CD4-positive, alpha-beta T cell treated with Interleukin-12 subunit alpha and Interleukin-12 subunit beta, for 1 hour (primary cell): ENCODE data around the gene APBB2.
A peak's percentile ranks its signal among the peaks of the same experiment; 100 is the strongest.
"Not testable (repeated sequence)": the region's sequence is repeated elsewhere in the genome, so short reads cannot be mapped to it uniquely, and the experiment has no call there.

ENCODE experiments used
- DNase-seq: peaks from one replicate; pipeline ENCODE4 v3.0.0-alpha.2; 2020

The APBB2 gene

GRCh38 chr4:41002309-41002708 is 212.0 kb downstream of the APBB2 start:
- DNase-seq = no peak

DNA sequence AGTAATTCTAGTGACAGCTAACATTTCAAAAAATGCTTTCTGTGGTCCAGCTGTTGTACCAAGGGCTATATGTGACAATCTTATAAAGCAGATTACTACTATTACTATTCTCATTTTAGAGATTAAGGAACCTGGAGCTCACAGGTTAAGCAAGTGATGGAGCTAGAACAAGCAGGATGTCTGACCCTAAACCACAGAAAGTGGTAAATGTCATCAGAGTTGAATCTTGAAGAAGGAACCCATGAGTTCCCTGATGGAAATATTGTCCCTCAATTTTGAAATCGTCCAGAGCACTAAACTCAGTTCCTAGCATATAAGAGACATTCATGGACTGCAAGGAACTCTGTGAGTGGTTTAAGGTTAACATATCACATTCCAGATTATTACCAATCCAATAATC is 214.0 kb downstream of the APBB2 start:
- no peak for DNase-seq

DNA sequence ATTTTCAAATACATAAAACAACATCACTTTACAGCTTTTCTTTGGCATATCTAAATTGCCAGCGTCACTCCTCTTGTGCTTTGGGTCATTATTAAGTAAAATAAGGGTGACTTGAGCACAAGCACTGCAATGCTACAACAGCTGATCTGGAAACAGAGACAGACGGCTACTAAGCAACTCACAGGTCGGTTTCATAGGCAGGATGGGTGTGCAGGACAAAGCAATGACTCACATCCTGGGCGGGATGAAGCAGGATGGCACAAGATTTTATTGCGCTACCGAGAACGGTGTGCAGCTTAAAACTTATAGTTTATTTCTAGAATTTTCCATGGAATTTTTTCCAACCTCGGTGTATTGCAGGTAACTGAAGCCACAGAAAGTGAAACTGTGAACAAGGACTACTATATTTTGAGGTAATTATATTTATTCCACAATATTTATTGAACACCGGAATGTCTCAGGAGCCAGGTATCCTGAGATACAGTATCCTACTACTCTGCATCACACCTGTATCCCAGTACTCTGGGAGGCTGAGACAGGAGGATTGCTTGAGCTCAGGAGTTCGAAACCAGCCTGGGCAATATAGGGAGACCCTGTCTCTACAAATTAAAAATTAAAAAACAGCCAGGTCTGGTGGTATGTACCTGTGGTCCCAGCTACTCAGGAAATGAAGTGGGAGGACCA is 215.5 kb downstream of the APBB2 start:
- no peak for DNase-seq

DNA sequence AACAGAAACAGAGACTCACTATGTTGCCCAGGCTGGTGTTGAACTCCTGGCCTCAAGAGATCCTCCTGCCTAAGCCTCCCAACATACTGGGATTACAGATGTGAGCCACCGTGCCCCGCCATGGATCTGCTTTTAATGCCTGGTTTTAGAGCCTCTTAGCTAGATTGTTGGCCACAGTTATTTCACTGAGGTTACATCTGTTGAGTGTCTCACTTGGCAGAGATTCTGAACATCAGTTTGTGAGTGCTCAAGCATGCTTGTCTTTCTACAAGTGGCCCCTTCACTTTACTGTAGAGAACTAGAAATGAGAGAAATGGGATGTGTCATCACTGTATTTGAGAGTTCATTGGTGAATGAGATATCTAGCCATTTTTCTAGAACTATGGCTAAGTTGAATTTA is 218.5 kb downstream of the APBB2 start:
- DNase-seq = no peak

GRCh38 chr4:40994321-40994720 is 220.0 kb downstream of the APBB2 start:
- DNase-seq = not testable (repeated sequence)

- DNase-seq = not testable (repeated sequence)
These were observed 221.0 kb downstream of the APBB2 start for GRCh38 chr4:40993296-40993693.

- no peak for DNase-seq
These were observed 221.7 kb downstream of the APBB2 start for GRCh38 chr4:40992472-40993295.

GRCh38 chr4:40991908-40992307 is 222.4 kb downstream of the APBB2 start:
- DNase-seq = no peak

DNA sequence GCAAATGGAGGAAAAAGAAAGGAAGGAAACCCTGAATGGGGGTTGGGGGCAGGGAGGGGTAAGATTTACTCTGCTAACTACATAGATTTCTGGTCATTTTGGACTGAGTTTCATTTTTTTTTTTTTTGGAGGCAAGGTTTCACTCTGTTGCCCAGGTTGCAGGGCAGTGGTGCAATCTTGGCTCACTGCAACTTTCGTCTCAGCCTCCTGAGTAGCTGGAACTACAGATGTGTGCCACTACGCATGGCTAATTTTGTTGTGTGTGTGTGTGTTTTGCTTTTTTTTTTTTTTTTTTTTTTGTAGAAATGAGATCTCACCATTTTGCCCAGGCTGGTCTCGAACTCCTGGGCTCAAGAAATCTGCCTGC is 223.5 kb downstream of the APBB2 start:
- no peak for DNase-seq

GRCh38 chr4:40990236-40990898 is 224.0 kb downstream of the APBB2 start:
- no peak for DNase-seq

GRCh38 chr4:40987151-40987550 is 227.2 kb downstream of the APBB2 start:
- DNase-seq = no peak

GRCh38 chr4:40986375-40986774 is 228.0 kb downstream of the APBB2 start:
- no peak for DNase-seq

GRCh38 chr4:40984051-40984450 is 230.3 kb downstream of the APBB2 start:
- DNase-seq = no peak

DNA sequence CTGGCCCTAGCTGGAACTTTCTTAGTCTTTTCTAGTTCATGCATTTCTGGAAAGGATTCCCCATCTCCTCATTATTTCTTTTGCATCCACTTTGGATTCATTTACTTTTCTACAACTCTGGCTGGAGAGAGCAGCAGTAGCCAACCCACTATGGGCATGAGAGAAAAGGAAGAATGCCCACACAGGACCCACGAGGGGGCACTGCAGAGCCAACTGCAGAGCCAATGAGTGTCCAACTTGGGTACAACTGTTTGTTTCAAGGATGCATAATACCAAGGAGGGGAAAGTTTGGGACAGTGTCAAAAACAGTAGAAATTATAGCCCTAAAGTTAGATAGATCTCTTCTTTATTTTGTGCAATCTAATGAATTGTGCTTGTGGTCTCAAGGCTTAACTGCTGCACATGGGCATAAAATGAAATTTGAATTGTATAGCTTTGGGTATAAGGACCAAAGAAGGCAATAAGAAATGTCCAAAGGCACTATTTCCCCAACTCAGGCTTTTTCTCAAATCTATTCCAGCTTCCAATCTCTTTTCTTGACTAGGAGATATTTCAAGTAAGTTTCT is 233.9 kb downstream of the APBB2 start:
- no peak for DNase-seq

DNA sequence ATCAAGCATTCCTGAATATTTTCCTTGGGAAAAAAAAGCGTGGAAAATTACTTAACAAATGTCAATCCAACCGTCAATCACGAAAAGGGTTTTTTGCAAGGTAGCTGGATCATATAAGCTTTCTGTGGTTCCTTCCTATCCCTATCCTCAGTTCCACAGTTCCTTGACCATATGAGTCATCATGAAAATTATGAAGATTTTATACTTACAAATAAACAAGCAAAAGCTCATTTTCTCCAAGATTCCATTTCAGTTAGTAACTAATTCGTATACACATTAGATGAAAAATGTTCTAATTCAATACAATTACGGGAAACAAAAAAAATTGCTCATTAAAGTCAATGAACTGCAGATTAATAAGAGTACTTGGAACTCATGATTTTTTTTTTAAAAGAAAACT is 235.8 kb downstream of the APBB2 start:
- no peak for DNase-seq

- DNase-seq = peak; percentile 6
These were observed 238.0 kb downstream of the APBB2 start for GRCh38 chr4:40976343-40976742.

- DNase-seq = no peak
These were observed 241.6 kb downstream of the APBB2 start for GRCh38 chr4:40972722-40973121.

DNA sequence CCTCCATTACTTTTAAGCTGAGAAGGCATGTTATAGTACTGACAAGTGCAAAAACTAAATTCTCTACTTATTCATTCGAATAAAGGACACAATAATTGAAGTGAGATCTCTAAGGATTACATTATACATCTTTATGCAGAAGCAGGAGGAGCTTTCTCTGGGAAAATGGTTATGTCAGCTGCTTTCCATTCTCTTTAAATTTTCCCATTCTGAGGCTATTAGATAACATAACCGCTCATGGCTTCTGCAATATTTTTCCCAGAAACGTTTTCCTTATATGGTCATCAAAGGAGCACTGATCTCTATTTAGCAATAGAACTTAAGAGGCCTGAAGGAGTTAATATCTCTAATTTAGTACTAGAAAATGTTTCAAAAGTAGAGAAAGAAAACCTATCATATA is 243.0 kb downstream of the APBB2 start:
- no peak for DNase-seq

GRCh38 chr4:40969501-40969900 is 244.8 kb downstream of the APBB2 start:
- DNase-seq = no peak

GRCh38 chr4:40967550-40967949 is 246.8 kb downstream of the APBB2 start:
- no peak for DNase-seq

GRCh38 chr4:40966091-40966490 is 248.3 kb downstream of the APBB2 start:
- DNase-seq = no peak

GRCh38 chr4:40963897-40964478 is 250.4 kb downstream of the APBB2 start:
- DNase-seq = no peak

DNA sequence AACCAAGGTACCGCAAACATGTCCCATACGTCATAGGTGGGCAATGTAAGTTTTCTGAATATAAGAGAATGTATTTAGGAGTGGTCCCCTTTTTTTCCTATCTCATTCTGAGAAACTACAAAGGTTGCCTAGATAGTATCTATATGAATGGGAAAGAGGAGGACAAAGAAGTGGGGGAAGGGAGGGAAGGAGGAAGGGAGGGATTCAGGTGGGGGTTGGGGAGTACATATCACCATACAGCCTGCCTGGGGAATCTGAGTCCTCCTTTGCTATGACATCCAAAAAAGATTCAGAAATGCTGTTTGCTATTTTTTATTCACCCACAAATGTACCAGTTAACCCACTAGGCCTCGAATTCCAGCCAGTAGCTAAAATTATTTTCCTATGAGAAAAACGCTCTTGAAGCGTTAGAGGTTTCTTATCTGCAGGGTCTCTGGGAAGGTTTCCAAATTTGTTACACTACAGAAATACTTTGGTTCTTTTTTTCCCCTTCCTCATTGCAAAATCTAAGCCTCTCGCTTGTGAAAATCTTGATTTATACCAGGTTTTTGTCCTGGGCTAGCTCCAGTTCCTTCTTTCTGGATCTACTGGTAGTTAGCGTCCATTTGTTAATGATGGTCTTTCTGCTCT is 251.7 kb downstream of the APBB2 start:
- no peak for DNase-seq
